Retinal pigment epithelial cell (primary cell): ENCODE results near the gene FOSL1.
A peak's percentile ranks its signal among the peaks of the same experiment; 100 is the strongest.

Experiments used
- DNase-seq: peaks from one replicate; pipeline ENCODE4 v3.0.0-alpha.2; 2010; ENCODE audit warnings: low read depth
- H3K4me3 ChIP-seq: 2 replicates; pipeline ENCODE4 v1.5.1; 2011; ENCODE audit warnings: mild to moderate bottlenecking, low read length, control low read depth, moderate library complexity
- CTCF ChIP-seq: conservative IDR thresholded peaks from 2 replicates; pipeline ENCODE4 v1.5.1; 2011; ENCODE audit warnings: low read depth, low read length, control low read depth, inconsistent platforms

FOSL1 gene

GRCh38 chr11:65890324-65891218 lies 9.6 kb downstream of the FOSL1 start, which contains the start of gene CCDC85B:
Gene CCDC85B, plus strand, starts transcription at chr11:65890673. Its CDS starts 111 bp downstream, at chr11:65890784.
- peak; percentile 68 for DNase-seq
- H3K4me3 ChIP-seq, result peak within 1 kb of the TSS; percentile 68
- peak; percentile 17 for TF ChIP-seq CTCF

- peak; percentile 88 for DNase-seq
- peak within 1 kb of the TSS; percentile 85 for H3K4me3 ChIP-seq
- peak; percentile 73 for TF ChIP-seq CTCF
Observed at GRCh38 chr11:65888163-65888814, 11.9 kb downstream of the FOSL1 start, which contains the start of gene FIBP. Gene FIBP, minus strand, starts transcription at chr11:65888471. Its CDS starts 53 bp downstream, at chr11:65888418.

DNA sequence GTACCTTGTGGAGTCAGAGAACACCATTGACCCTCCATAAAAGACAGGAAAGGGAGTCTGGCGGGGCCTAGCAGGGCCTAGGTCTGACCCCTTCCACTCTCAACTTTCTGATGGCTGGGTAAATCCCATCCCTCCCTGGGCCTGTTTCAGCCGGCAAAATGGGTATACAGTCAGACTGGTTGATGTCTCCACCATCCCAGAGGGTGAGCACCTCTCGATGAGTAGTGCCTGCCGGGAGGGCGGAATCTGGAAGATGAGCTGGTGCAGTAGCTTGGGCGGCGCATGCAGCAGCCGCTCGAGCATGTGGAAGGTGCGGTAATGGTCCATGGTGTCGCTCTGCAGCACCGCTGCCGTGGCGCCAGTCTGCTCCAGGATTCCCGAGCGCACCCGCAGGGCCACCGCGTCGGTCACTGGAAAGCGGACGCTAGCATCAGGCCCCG lies 12.4 kb downstream of the FOSL1 start:
- no peak for DNase-seq
- TF ChIP-seq CTCF, result no peak
- H3K4me3 ChIP-seq, result peak overlapping the region; percentile 85

DNA sequence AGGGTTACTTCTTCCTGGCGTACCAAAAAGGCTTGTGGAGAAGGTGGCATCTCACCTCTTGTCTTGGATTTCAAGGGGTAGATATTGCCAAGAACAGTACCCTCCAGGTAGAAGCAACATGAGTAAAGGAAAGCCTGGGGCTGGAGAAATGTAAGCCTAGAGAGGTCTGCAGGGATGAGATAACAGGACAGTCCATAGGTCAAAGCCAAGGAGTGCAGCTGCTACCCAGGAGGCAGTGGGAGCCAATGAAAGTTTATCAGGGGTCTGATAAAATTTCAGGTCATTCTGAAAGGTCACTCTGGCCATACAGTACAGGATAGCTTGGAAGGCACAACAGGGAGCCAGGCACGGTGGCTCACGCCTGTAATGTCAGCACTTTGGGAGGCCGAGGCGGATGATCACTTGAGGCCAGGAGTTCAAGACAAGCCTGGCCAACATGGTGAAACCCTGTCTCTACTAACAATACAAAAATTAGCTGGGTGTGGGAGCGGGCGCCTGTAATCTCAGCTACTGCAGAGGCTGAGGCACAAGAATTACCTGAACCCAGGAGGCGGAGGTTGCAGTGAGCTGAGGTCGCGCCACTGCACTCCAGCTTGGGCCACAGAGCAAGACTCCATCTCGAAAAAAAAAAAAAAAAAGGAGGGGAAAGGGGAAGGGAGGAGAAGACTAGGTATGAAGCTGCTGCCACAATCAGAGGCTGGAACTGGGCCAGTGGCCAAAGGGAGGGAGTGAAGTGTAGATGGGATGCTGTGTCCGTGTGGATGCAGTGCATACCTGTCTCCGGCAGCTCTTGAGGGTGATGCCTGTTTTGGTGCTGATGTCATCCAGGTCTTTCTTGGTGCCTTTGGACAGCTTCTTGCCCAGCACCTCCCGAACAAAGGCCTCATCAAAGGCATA lies 13.1 kb downstream of the FOSL1 start:
- DNase-seq, result no peak
- TF ChIP-seq CTCF, result no peak
- H3K4me3 ChIP-seq, result peak overlapping the region; percentile 85

- DNase-seq, result no peak
- TF ChIP-seq CTCF, result no peak
- H3K4me3 ChIP-seq, result no peak overlapping the region
Observed at GRCh38 chr11:65885808-65886536, 14.2 kb downstream of the FOSL1 start.

GRCh38 chr11:65885231-65885630 lies 15.0 kb downstream of the FOSL1 start:
- H3K4me3 ChIP-seq, result no peak overlapping the region
- no peak for TF ChIP-seq CTCF
- no peak for DNase-seq
